ENCODE measurements around the gene NDST1.

NDST1 gene

GRCh38 chr5:150598006-150598405 lies 90.1 kb downstream of the NDST1 start:
- TF ChIP-seq TOX (CRISPR knock-in tag; IDR thresholded peaks at IDR 0.05; ENCODE audit: borderline replicate concordance) (no peak), ZNF565 (CRISPR knock-in tag; conservative IDR thresholded peaks at IDR 0.05; ENCODE audit: low read depth) (no peak), ZNF70 (CRISPR knock-in tag; IDR thresholded peaks at IDR 0.05) (no peak), OSR1 (CRISPR knock-in tag; IDR thresholded peaks at IDR 0.05) (no peak), TSHZ2 (CRISPR knock-in tag; IDR thresholded peaks at IDR 0.05) (no peak), GLIS3 (CRISPR knock-in tag; IDR thresholded peaks at IDR 0.05) (no peak), ESRRG (CRISPR knock-in tag; IDR thresholded peaks at IDR 0.05) (no peak), ZFP30 (CRISPR knock-in tag; IDR thresholded peaks at IDR 0.05) (no peak)
- ATAC-seq: no peak

- TF ChIP-seq CSRNP3 (CRISPR knock-in tag; IDR thresholded peaks at IDR 0.05) (no peak), ZFP3 (CRISPR knock-in tag; IDR thresholded peaks at IDR 0.05) (no peak), POU6F1 (CRISPR knock-in tag; IDR thresholded peaks at IDR 0.05; ENCODE audit: borderline replicate concordance, low read depth) (no peak), TSHZ2 (CRISPR knock-in tag; IDR thresholded peaks at IDR 0.05) (no peak), ZFP30 (CRISPR knock-in tag; IDR thresholded peaks at IDR 0.05) (no peak), ZC3H10 (CRISPR knock-in tag; IDR thresholded peaks at IDR 0.05) (no peak), CSDC2 (CRISPR knock-in tag; IDR thresholded peaks at IDR 0.05) (no peak), GLIS3 (CRISPR knock-in tag; IDR thresholded peaks at IDR 0.05) (no peak), RARB (CRISPR knock-in tag; IDR thresholded peaks at IDR 0.05) (no peak), PATZ1 (CRISPR knock-in tag; IDR thresholded peaks at IDR 0.05; ENCODE audit: borderline replicate concordance) (no peak), CREB5 (CRISPR knock-in tag; IDR thresholded peaks at IDR 0.05; ENCODE audit: low read depth) (no peak), TCF4 (CRISPR knock-in tag; IDR thresholded peaks at IDR 0.05; ENCODE audit: borderline replicate concordance) (no peak), ESRRG (CRISPR knock-in tag; IDR thresholded peaks at IDR 0.05) (no peak), ZNF565 (CRISPR knock-in tag; conservative IDR thresholded peaks at IDR 0.05; ENCODE audit: low read depth) (no peak), ARNTL (CRISPR knock-in tag; IDR thresholded peaks at IDR 0.05; ENCODE audit: borderline replicate concordance, low read depth) (no peak), PPARA (CRISPR knock-in tag; IDR thresholded peaks at IDR 0.05; ENCODE audit: borderline replicate concordance) (no peak), TOX (CRISPR knock-in tag; IDR thresholded peaks at IDR 0.05; ENCODE audit: borderline replicate concordance) (no peak)
- ATAC-seq: no peak
Observed at GRCh38 chr5:150598821-150599273, 90.9 kb downstream of the NDST1 start.

Data from SK-N-SH treated with all-trans-retinoic acid at 6 μM for 48 hours (cell line).